GM19395 (cell line): ENCODE data around the gene RNASE11.

ENCODE experiments used
- ATAC-seq: cut with Tn5 transposase; IDR thresholded peaks from one replicate; pipeline ENCODE4 v1.9.1; 2021; ENCODE audit warnings: mild to moderate bottlenecking, moderate library complexity; ENCODE audit not compliant: unreplicated experiment

RNASE11 gene

DNA sequence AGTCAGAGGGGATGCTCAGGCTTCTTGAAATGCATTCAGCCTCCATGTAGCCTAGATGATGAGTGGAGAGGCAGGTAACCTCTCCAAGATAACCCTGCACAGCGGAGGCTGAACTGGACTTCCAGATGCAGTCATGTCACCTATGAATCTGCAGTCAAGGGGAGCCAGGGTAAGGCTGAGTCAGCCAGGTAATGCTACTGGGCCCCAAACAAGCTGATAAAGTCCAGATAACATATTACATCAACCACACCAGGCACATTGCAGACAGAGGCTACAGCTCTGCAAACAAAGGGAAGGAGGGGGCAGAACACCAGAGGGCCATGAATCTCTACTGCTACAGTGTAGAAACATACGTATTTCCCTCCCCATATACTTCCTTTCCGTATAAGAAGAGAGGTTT, 40.9 kb downstream of the RNASE11 start:
- ATAC-seq, result no peak

GRCh38 chr14:20539906-20540305, 47.9 kb downstream of the RNASE11 start:
- ATAC-seq, result no peak
